ENCODE measurements around the gene ZSCAN20. TPM values are rescaled to one million over a fixed set of nuclear protein-coding genes. Genes with fewer than 3 reads are reported as not detected.

Gene ZSCAN20
- total RNA-seq, 2 experiments from 2014 or later = 0.27 to 0.50 TPM

GRCh38 chr1:33466159-33466558 lies 6.3 kb upstream of the ZSCAN20 start:
- Mint-ChIP-seq H3K9me3 (no peaks in the 10 kb centered on the region), H3K27ac (no peak overlapping the region), H3K27me3 (no peaks in the 10 kb centered on the region)

DNA sequence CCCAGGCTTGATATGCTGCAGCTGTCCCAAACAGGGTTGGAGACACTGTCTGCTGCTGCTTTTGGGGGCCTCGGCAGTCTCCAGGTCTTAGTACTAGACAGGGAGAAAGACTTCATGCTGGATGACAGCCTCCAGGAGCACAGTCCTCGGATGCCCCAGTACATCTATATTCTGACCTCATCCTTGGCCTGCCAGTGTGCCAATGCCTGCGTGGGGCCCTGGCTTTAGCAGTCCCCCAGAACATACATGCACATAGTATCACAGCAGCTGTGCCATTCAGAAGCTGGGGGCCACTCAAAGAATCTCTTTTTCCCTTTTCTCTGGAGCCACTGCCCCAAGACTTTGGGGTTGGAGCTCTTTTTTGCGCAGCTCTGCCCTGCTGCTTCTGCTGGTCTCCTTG lies 4.4 kb upstream of the ZSCAN20 start:
- Mint-ChIP-seq H3K36me3 (ENCODE audit: low read depth) (no peaks in the 10 kb centered on the region), H3K4me3 (no peak overlapping the region), H3K27me3 (no peaks in the 10 kb centered on the region), H3K9me3 (no peaks in the 10 kb centered on the region), H3K4me1 (ENCODE audit: low read depth) (peaks cover 28% of the 10 kb centered on the region), H3K27ac (no peak overlapping the region)
- Histone ChIP-seq H3K4me1 (ENCODE audit: insufficient read depth, low read length) (peaks cover 21% of the 10 kb centered on the region), H3K27ac (ENCODE audit: low read depth in 1 of 2, low read length in 2 of 2) (no peak overlapping the region), H3K36me3 (ENCODE audit: insufficient read depth, low read length) (no peaks in the 10 kb centered on the region), H3K9me3 (ENCODE audit: control insufficient read depth in 1 of 2, insufficient read depth in 1 of 2, low read length in 2 of 2) (no peaks in the 10 kb centered on the region), H3K4me3 (ENCODE audit: low read length) (no peak overlapping the region), H3K27me3 (ENCODE audit: control insufficient read depth in 1 of 2, insufficient read depth in 2 of 2, low read length in 2 of 2) (no peaks in the 10 kb centered on the region)
- ChIA-PET CTCF (no interaction called here), POLR2A (no interaction called here)
- DNase-seq = no peak
- no peak for ATAC-seq (ENCODE audit: poor library complexity)
- intact Hi-C loops (cut with DNase I, micrococcal nuclease) = loop anchor here in 1 of 2 experiments (5.0 kb wide), 1 partner anchor 81 kb away; no protein-coding TSS in a partner anchor
- TF ChIP-seq, protein P1, sequence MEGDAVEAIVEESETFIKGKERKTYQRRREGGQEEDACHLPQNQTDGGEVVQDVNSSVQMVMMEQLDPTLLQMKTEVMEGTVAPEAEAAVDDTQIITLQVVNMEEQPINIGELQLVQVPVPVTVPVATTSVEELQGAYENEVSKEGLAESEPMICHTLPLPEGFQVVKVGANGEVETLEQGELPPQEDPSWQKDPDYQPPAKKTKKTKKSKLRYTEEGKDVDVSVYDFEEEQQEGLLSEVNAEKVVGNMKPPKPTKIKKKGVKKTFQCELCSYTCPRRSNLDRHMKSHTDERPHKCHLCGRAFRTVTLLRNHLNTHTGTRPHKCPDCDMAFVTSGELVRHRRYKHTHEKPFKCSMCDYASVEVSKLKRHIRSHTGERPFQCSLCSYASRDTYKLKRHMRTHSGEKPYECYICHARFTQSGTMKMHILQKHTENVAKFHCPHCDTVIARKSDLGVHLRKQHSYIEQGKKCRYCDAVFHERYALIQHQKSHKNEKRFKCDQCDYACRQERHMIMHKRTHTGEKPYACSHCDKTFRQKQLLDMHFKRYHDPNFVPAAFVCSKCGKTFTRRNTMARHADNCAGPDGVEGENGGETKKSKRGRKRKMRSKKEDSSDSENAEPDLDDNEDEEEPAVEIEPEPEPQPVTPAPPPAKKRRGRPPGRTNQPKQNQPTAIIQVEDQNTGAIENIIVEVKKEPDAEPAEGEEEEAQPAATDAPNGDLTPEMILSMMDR (IDR thresholded peaks at IDR 0.05) = no peak

More at GRCh38 chr1:33466159-33466558, 6.3 kb upstream of the ZSCAN20 start:
- Histone ChIP-seq H3K27me3 (ENCODE audit: control insufficient read depth in 1 of 2, insufficient read depth in 2 of 2, low read length in 2 of 2) (no peaks in the 10 kb centered on the region), H3K27ac (ENCODE audit: low read depth in 1 of 2, low read length in 2 of 2) (no peak overlapping the region), H3K9me3 (ENCODE audit: control insufficient read depth in 1 of 2, insufficient read depth in 1 of 2, low read length in 2 of 2) (no peaks in the 10 kb centered on the region), H3K36me3 (ENCODE audit: insufficient read depth, low read length) (no peaks in the 10 kb centered on the region), H3K4me3 (ENCODE audit: low read length) (no peak overlapping the region), H3K4me1 (ENCODE audit: insufficient read depth, low read length) (peaks cover 7% of the 10 kb centered on the region)
- ATAC-seq (ENCODE audit: poor library complexity) (no peak), DNase-seq (no peak)
- no peak overlapping the region for H3K4me3 Mint-ChIP-seq
- intact Hi-C loops (cut with DNase I, micrococcal nuclease) = loop anchor here in 1 of 2 experiments (5.0 kb wide), 1 partner anchor 79 kb away; no protein-coding TSS in a partner anchor
- TF ChIP-seq, protein P1 (IDR thresholded peaks at IDR 0.05) = no peak
- H3K4me1 Mint-ChIP-seq (ENCODE audit: low read depth) = peaks cover 14% of the 10 kb centered on the region
- CTCF ChIA-PET = no interaction called here
- no peaks in the 10 kb centered on the region for H3K36me3 Mint-ChIP-seq (ENCODE audit: low read depth)
- POLR2A ChIA-PET = no interaction called here

- no peaks in the 10 kb centered on the region for H3K27me3 Mint-ChIP-seq
- H3K4me3 ChIP-seq (ENCODE audit: low read length) = no peak overlapping the region
- TF ChIP-seq, protein P1 (IDR thresholded peaks at IDR 0.05) = no peak
- no peaks in the 10 kb centered on the region for H3K9me3 ChIP-seq (ENCODE audit: control insufficient read depth in 1 of 2, insufficient read depth in 1 of 2, low read length in 2 of 2)
- no peaks in the 10 kb centered on the region for H3K27me3 ChIP-seq (ENCODE audit: control insufficient read depth in 1 of 2, insufficient read depth in 2 of 2, low read length in 2 of 2)
- H3K27ac Mint-ChIP-seq = no peak overlapping the region
- ATAC-seq (ENCODE audit: poor library complexity) (no peak), DNase-seq (no peak)
- ChIA-PET CTCF (no interaction called here), POLR2A (no interaction called here)
- peaks cover 33% of the 10 kb centered on the region for H3K4me1 Mint-ChIP-seq (ENCODE audit: low read depth)
- no peak overlapping the region for H3K4me3 Mint-ChIP-seq
- H3K4me1 ChIP-seq (ENCODE audit: insufficient read depth, low read length) = peaks cover 22% of the 10 kb centered on the region
- no peaks in the 10 kb centered on the region for H3K36me3 ChIP-seq (ENCODE audit: insufficient read depth, low read length)
- no peak overlapping the region for H3K27ac ChIP-seq (ENCODE audit: low read depth in 1 of 2, low read length in 2 of 2)
- no peaks in the 10 kb centered on the region for H3K36me3 Mint-ChIP-seq (ENCODE audit: low read depth)
- intact Hi-C loops (cut with DNase I, micrococcal nuclease) = loop anchor here in 1 of 2 experiments (5.0 kb wide), 1 partner anchor 81 kb away; no protein-coding TSS in a partner anchor
- no peaks in the 10 kb centered on the region for H3K9me3 Mint-ChIP-seq
Observed at GRCh38 chr1:33468531-33468930, 3.9 kb upstream of the ZSCAN20 start.
